GM19099 (cell line): Measurements from ENCODE around the gene CD151.

ENCODE experiments used
- POLR2A ChIP-seq: IDR thresholded peaks from 3 replicates; pipeline ENCODE4 v1.6.1; 2011; ENCODE audit warnings: low read depth; ENCODE audit not compliant: insufficient read length; ENCODE audit errors: extremely low read depth

The CD151 gene

DNA sequence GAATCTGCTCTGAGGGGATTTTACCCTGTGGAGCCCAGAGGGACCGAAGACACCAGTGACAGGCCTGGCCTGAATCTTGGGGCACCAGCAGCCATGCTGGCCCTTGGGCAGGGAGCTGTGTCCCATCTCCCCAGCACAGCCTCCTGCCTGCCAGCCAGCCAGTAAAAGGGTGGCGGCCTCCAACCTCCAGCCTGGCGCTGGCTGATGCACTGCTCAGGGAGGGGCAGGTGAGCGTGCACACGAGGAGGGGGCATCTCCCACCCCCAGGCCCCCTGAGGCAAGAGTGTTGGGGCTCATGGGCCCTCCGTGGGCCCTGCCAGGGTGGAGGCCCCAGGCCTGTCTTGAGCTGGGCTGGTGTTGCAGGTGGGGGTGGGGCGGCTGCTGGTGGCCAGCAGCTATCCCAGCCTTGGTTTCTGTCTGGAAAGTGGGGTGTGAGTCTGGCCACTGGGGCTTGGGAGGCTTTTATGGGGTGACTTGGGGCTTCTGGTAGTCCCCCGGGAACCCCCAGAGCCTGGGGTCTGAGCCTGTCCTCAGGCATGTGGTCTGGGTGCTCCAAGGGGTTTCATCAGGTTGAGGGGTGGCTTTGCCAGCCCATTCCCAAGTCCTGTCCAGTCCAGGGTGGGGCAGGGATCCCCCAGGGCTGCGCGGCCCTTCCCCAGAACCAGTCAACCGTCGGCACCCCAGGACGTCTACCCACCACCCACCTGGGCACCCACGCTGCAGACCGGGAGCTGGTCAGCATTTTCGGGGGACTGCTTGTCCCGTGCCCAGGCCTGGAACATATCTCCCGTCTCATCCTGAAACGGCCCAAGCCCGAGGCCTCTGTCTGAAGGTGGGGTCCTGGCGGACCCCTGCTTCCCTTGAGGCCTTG lies 27.7 kb downstream of the CD151 start:
- no peak for TF ChIP-seq POLR2A

DNA sequence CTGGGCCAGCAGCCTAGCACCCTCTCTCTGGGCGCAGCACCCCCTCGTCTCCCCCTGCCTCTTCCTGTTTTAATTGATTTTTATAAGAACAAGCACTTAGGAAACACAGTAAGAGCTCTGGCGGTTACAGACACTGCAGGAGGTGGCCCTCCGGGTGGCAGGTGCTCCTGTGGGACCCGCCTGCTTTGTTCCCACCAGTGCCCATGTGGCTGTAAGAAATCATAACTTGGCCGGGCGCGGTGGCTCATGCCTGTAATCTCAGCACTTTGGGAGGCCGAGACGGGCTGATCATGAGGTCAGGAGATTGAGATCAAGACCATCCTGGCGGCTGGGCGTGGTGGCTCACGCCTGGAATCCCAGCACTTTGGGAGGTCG lies 28.3 kb downstream of the CD151 start:
- TF ChIP-seq POLR2A = no peak

- no peak for TF ChIP-seq POLR2A
Measured at GRCh38 chr11:862081-862661, 29.4 kb downstream of the CD151 start.

- TF ChIP-seq POLR2A = no peak
Measured at GRCh38 chr11:862696-863022, 29.9 kb downstream of the CD151 start.

DNA sequence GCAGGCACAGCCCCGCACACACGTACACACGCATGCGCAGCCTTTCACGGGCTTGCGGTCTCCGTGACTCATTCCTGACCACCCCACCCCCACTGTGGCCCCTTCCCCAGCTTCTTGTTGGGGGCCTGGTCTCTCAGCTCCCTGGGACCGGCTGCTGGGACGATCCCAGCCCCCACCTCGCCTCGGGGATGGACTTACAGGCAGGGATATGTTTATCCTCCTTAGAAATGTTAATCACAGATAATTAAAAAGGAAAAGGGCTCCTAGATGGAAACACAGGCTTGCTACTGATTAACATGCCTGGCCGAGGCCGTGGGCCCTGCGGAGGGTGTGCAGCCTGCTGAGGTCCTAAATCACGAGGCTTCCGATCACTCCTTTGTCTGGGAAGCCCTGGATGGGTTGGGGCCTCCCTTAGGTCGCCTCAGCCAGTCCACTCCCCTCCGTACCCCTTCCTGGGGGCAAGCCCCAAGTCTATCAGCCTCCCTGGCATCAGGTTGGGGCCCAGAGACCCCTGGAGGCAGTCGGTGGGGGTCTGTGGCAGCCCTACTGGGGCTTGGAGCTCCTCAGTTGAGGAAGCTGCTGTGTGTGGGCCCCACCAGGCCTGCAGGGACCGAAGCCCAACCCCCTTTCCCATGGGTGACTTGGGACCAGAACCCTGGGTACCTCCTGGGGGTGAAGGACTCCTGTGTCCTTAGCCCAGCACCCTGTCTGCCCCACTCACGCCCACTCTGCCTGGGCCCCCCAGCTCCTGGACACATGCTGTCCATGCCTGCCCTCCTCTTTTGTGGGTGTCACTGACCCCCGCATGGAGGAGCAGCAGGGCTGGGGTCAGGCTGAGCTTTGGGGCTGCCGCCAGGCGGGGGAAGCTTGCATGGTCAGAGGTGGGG lies 30.5 kb downstream of the CD151 start:
- TF ChIP-seq POLR2A = no peak

DNA sequence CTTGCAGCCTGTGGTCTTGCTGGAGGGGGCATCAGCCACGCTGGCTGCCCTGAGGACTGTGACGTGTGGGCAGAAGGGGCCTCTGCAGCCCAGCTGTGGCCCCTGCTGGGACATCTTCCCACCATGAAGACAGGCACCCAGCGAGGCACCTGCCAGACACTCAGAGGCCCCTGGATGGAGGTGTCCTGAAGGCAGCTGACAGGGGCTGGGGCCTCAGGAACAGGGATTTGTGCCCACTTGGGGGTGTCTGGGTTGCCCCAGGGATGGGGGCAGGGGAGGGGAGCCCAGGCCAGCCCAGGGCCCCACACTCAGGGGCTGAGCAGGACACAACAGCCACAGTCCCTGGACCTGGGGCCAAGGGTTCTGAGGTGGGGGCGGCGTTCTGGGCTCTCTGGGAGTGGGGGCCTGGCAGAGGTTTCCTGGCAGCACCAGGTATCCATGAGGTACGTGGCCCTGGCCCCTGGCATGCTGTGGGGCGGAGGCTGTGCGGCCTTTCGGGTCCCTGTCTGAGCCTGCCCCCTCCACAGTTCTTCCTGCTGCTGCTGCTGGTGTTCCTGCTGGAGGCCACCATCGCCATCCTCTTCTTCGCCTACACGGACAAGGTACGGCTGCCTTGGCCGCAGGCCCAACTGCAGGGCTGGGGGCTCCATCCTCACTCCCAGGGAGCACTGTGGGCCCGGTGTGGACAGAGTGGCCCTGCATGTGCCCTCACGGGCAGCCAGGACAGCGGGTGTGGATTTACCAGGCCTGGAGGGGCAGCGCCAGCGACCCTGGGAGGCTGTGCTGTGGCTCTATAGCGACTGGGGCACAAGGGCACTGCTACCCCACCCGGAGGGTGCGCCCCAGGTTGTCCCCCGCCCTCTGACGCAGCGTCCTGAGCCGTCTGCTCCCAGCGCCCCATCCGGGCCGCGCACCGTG lies 31.4 kb downstream of the CD151 start:
- TF ChIP-seq POLR2A = no peak

- no peak for TF ChIP-seq POLR2A
Measured at GRCh38 chr11:864898-865297, 32.1 kb downstream of the CD151 start.

DNA sequence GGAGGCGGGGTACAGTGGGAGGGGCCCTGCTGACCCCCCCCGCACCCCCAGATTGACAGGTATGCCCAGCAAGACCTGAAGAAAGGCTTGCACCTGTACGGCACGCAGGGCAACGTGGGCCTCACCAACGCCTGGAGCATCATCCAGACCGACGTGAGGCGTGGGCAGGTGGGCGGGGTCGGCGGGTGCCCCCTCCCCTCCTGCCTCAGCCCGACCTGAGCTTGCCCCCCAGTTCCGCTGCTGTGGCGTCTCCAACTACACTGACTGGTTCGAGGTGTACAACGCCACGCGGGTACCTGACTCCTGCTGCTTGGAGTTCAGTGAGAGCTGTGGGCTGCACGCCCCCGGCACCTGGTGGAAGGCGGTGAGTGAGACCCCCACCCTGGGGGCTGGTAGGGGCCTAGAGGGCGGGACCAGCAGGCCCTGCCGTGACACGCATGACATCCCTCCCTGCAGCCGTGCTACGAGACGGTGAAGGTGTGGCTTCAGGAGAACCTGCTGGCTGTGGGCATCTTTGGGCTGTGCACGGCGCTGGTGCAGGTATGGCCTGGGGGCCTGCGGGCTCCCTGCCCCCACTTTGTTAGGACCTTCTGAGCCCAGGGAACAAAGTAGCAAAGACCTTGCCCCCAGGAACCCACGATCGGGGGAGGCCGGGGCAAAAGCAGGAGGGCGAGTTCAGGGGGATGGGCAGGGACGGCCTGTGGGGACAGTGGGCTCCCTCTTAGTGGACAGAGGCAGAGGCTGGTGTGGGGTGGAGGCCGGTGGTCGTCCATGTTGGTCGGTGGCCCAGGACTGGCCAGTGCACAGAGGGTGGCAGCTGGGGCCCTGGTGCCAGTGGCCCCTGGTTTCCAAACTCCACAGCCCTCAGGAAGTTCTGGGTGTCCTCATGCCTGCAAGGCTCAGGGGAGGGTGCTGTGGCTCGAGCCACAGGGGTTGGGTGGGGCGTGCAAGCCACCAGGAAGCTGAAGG lies 33.0 kb downstream of the CD151 start:
- TF ChIP-seq POLR2A = no peak

DNA sequence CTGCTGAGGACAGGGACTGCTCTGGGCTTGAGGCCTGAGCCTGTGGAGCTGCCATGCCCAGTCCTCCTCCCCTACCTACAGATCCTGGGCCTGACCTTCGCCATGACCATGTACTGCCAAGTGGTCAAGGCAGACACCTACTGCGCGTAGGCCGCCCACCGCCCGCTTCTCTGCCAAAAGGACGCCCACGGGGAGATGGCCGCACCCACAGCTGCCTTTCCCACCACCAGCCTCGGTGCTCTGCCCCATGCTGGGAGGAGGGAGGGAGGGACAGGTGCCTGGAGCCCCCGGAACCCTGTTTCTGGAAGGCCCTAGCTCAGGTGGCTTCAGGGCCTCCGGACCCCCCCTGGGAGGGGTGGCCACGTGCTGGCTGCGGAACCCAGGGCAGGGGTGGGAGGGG lies 33.7 kb downstream of the CD151 start:
- no peak for TF ChIP-seq POLR2A

DNA sequence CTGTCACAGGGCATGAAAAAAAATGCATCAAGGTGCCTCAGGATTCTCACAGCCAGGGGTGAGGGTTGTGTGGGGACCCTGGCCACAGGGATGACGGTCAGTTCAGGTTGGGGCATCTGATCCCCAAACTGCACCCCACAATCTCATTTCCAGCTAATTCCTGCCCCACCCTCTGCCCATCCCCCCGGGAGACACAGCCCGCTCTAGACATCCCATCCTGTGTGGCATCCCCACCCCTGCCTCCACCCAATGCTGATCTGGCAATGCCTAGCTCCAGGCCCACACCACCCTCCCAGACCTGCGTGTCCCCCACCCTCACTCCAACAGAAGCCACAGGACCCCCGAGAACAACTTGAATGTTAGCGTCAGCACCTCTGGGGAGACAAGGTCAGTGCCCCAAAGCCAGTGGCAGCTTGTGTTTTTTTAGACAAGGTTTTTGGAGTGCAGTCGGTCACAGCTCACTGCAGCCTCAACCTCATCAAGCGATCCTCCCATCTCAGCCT lies 35.2 kb downstream of the CD151 start:
- no peak for TF ChIP-seq POLR2A

DNA sequence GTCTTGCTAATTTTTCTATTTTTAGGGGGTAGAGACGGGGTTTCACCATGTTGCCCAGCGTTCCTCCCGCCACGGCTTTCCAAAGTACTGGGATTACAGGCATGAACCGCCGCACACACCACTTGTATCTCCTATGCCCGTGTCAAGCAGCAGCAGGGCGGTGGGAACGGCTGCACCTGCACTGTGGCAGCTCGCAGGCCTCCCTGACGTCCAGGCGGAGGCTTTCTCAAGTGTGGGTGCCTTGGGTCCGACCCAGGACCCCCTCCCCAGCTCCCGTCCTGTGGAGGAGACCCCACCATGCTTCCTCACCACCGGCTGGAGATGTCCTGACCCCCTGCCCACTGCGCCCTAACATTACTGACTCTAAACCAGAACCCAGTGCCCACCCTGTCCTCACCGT lies 35.6 kb downstream of the CD151 start:
- no peak for TF ChIP-seq POLR2A

DNA sequence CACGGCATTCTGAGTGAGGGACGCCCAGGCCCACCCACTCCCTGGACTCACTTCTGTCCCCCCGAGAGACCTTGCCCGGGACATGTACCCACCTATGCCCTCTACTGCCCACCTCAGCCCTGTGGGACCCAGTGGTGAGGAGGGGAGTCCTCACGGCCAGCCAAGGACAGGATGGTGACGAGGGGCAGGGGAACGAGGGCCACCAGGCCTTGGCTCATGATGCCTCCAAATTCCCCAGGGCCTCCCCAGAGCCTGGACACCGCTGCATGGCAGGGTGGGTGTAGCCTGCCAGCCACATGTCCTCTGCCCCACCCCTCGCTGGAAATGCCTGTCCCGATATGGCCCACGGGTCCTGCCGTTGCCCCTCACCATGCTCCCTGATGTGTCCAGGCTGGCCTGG lies 36.0 kb downstream of the CD151 start:
- no peak for TF ChIP-seq POLR2A

GRCh38 chr11:869399-870126 lies 36.8 kb downstream of the CD151 start:
- no peak for TF ChIP-seq POLR2A

DNA sequence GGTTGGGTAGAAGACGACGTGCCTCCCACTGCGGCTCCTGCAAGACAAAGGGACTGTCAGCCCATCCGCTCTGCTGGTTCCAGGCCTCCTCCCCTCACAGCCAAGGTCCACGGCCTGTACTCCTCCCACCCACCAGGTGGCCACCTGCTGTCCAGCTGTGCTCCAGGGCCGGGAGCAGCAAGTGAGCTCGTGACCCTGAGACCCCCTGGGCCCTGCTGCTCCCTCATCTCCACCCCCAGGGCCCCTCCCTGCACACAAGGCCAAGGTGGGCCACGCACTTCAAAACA lies 37.3 kb downstream of the CD151 start:
- TF ChIP-seq POLR2A = no peak

DNA sequence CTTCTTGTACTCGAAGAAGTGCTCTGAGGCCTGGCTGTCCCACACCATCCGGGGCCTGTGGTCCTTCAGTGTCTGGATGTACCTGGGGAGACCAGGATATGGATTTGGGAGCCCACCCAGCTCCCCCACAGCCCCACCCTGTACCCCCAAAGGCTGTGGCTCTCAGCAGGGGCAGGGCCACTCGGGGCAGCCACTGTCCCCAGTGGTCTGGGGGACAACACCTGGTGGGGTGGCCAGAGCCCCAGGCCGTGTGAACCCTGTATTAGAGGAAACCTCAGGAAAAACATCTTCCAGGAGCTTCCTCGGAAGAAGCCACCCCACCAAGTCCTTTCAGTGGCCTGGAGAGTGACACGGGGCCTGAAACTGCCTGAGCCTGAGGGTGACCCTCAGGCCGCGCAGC lies 37.7 kb downstream of the CD151 start:
- TF ChIP-seq POLR2A = no peak
